ENCODE measurements around the gene CEACAM19.

- TF ChIP-seq CTCF (IDR thresholded peaks at IDR 0.05; ENCODE audit: low read depth, low read length) (no peak), POLR2A (IDR thresholded peaks at IDR 0.05; ENCODE audit: extremely low read depth, insufficient read length) (no peak), MAX (IDR thresholded peaks at IDR 0.05; ENCODE audit: low read depth, low read length) (no peak)
Measured at GRCh38 chr19:44692379-44692721, 21.1 kb downstream of the CEACAM19 start.
